ENCODE measurements around the gene HOXB9.

The HOXB9 gene

GRCh38 chr17:48596000-48596734, 30.0 kb downstream of the HOXB9 start:
- no peak for DNase-seq (ENCODE audit: low spot score)

GRCh38 chr17:48595278-48595999, 30.7 kb downstream of the HOXB9 start:
- no peak for DNase-seq (ENCODE audit: low spot score)

GRCh38 chr17:48594538-48595277, 31.4 kb downstream of the HOXB9 start:
- no peak for DNase-seq (ENCODE audit: low spot score)

GRCh38 chr17:48593840-48594537, 32.2 kb downstream of the HOXB9 start:
- DNase-seq (ENCODE audit: low spot score), result peak; percentile 94

GRCh38 chr17:48593126-48593829, 32.9 kb downstream of the HOXB9 start, which contains the start of gene HOXB5:
HOXB5 (minus strand) TSS chr17:48593779; CDS start chr17:48593682, 97 bp downstream.
- no peak for DNase-seq (ENCODE audit: low spot score)

- no peak for DNase-seq (ENCODE audit: low spot score)
Measured at GRCh38 chr17:48592577-48592976, 33.6 kb downstream of the HOXB9 start.

- no peak for DNase-seq (ENCODE audit: low spot score)
Measured at GRCh38 chr17:48592057-48592514, 34.1 kb downstream of the HOXB9 start.

- no peak for DNase-seq (ENCODE audit: low spot score)
Measured at GRCh38 chr17:48591255-48592056, 34.7 kb downstream of the HOXB9 start.

- no peak for DNase-seq (ENCODE audit: low spot score)
Measured at GRCh38 chr17:48590607-48591161, 35.5 kb downstream of the HOXB9 start.

GRCh38 chr17:48589831-48590606, 36.1 kb downstream of the HOXB9 start, which contains the start of gene HOXB3:
HOXB3 (minus strand) TSS chr17:48590241; CDS start chr17:48552474, 37,767 bp downstream.
- DNase-seq (ENCODE audit: low spot score), result no peak

- DNase-seq (ENCODE audit: low spot score), result no peak
Measured at GRCh38 chr17:48589060-48589830, 36.9 kb downstream of the HOXB9 start.

- DNase-seq (ENCODE audit: low spot score), result no peak
Measured at GRCh38 chr17:48588528-48588927, 37.6 kb downstream of the HOXB9 start.

- no peak for DNase-seq (ENCODE audit: low spot score)
Measured at GRCh38 chr17:48588074-48588415, 38.1 kb downstream of the HOXB9 start.

GRCh38 chr17:48587276-48588073, 38.7 kb downstream of the HOXB9 start:
- no peak for DNase-seq (ENCODE audit: low spot score)

GRCh38 chr17:48586355-48587258, 39.6 kb downstream of the HOXB9 start:
- no peak for DNase-seq (ENCODE audit: low spot score)

- DNase-seq (ENCODE audit: low spot score), result no peak
Measured at GRCh38 chr17:48584223-48584741, 41.9 kb downstream of the HOXB9 start.
